Stimulated activated CD4-positive, alpha-beta T cell treated with anti-CD3 and anti-CD28 coated beads, Interleukin-12 subunit alpha, Interleukin-12 subunit beta, amount 100 ng/mL, for 48 hours (primary cell): ENCODE results near the gene JHY.

ENCODE experiments used
- DNase-seq, 3 donors: peaks; one replicate each; pipeline ENCODE4 v3.0.0-alpha.2; 2020; ENCODE audit warnings: low read depth in 2 of 3, low spot score in 1 of 3

The JHY gene

DNA sequence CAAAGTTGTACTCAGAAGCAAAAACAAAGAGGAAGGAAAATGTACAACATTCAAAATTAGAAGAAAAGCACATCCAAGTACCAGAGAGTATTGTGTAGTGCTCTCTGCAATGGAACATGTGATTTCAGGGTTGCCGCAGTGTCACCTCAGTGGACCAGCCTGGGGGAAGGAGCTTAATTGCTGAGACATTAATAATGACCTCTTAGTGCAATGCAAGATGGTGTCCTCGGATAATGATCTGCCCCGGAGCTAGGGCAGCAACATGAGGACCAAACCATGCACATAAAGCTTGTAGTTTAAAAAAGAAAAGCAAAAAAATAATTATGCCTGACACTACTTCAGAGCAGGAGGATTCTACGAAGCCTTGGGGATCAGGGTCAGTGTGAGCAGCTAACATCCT is 11.3 kb upstream of the JHY start:
- DNase-seq: no peak

DNA sequence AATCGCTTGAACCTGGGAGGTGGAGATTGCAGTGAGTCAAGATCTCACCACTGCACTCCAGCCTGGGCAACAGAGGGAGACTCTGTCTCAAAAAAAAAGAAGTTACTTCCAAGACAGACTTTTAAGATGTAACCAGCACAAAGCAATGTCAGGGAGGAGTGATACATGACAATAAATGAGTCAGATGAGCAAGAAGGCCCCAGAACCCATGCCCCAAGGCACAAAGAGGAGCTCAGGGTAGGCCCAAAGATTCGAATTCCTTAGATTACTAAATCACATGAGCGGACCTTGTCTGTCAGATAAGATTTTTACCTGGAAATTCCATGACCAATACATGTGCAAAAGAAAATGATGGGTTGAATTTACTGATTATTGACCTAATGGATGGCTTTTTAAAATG is 10.5 kb upstream of the JHY start:
- DNase-seq: no peak

DNA sequence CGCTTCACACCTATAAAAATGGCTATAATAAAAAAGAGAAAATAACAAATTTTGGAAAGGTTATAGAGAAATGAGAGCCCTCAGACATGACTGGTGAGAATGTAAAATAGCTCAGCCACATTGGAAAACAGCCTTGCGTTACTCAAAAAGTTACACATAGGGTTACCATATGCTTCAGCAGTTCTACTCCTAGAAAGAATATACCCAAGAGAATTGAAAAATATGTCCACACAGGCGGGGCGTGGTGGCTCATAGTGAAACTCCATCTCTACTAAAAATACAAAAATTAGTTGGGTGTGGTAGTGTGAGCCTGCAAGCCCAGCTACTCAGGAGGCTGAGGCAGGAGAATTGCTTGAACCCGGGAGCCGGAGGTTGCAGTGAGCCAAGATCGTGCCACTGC is 7.6 kb upstream of the JHY start:
- no peak for DNase-seq

DNA sequence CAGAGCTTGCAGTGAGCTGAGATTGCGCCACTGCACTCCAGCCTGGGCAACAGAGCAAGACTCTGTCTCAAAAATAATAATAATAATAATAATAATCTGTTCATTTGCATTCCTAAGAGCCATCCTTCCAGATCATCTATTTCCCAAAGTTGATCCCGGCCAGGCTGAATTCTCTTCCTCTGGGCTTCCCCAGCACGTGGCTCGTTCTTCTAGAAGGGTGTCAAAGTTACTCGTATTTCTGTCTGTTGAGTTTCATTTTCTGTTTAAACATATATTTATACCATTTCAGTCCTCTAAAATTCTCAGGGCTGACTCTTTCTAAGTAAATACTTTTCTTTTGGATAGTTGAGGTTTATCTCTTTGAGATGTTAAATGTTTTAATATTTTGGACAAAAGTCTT is 4.8 kb upstream of the JHY start:
- no peak for DNase-seq

DNA sequence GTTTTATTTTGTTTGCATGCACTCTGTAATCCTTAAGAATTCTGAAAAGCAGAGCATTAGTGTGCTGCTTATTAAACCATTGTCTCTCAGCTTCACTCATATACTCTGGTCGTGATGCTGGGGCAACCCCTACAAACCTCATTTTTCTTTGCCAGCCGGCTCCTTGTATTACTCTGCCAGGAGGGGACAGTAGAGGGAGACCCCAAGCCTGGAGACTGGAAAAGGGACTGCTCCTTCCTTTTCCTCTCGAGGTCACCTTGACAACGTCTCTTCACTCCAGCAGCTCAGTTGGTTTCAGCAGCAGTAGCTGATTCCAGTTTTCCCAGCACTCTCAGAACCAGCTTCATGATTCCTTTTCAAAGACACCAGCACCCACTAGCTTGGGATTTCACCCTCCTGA is 2.8 kb upstream of the JHY start:
- no peak for DNase-seq

DNA sequence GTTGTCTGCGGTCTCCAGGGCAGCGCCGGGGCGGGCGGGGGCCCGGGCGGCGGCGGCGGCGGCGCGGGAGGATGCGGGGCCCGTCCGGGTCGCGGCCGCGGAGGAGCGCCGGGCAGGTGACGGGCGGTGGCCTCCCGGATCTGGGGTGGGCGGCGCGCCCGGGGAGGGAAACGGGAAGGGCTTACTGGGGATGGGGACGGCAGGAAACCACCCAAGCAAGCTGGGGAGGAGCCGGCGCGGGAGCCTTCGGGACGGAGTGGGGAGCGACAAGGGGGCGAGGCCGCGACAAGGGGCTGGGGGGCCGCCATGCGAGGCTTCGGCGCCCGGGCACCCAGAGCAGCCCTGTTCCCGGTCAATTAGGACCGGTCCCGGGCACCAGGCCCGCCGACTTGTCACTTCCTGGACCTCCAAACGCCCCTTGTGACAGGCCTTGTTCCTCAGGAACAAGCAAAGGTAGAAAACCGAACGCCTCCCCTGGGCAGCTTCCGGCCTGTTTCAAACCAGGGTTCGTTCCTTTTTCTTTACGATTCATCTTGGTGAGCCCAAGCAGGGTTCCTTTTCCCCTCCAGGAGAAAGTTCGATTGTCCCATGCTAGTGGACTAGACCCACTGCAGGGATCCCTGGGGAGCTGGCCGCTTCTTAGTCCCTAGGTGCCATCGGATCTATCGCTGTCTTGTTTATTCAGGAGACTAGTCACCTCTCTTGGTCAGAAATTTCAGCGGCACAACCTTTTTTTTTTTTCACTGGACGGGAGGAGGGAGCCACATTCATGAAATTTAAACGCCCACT is 492 bp downstream of the JHY start:
- DNase-seq: peak; percentile 4 to 39 (median 20)

DNA sequence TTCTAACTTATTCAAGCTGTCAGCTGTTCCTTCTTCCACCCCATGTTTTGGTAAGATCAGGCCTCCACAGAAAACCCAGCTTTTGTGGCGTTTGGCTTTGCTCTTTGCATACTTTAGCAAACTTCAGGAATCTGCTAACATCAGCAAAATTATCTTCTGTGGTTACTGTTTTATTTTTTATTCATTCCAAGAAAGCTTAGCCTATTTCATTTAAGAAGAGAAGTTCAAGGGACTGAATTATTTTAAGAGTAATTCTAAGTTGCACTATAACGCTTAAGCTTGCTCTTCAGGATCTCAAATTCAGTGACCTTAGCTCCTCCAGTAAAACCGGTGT is 1.1 kb downstream of the JHY start:
- DNase-seq: no peak

DNA sequence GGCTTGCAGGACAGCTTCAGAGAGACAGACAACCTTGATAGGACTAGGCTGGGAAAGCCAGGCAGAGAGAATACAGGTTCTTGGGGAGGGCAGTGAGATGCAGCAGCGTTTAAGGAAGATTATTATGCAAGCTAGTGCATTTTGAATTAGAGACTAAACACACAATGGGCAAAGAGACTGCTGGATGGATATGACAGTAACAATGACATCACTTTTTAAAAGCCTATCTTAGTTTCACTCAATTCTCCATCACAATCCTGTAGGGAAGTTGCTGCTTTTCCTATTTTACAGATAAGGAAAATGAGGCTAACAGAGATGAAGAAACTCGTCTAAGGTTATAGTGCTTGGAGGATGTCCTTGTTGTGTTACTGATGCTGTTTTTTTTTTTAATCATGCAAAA is 5.6 kb downstream of the JHY start:
- no peak for DNase-seq

DNA sequence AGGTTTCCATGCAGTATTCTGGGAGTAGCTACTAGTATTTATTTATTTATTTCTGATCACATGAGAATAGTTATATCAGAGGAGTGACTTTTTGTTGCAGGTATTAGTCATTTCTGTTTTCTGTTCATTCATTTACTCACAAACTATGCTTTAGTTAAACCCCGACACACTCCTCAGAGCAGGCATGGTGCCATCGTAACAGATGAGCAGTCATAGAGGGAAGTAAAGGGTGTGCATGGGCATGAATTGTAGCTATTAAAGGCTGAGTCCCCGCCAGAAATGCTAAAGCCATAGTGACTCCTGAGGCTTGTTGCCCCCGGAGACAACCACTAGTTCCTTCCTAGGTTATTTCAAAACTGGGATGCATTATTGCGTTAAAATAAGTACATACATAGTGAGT is 10.6 kb downstream of the JHY start:
- DNase-seq: no peak

DNA sequence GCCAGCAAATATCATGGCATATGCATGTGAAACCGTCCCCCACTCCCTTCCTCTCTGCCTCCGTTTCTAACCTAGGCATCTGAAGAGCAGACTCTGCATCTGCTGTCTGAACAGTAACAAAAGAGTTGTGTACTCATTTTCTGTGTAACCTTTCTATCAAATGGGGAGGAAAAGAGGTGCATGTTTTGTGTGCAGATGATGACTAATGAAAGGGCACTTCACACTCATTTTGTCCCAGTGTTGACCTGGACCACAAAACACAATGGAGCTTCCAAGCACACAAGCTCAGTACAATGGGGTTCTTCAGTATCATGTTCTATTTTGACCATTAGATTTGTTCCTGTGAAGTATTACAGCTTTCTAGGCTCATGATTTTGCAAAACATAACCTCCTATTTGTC is 13.0 kb downstream of the JHY start:
- no peak for DNase-seq

DNA sequence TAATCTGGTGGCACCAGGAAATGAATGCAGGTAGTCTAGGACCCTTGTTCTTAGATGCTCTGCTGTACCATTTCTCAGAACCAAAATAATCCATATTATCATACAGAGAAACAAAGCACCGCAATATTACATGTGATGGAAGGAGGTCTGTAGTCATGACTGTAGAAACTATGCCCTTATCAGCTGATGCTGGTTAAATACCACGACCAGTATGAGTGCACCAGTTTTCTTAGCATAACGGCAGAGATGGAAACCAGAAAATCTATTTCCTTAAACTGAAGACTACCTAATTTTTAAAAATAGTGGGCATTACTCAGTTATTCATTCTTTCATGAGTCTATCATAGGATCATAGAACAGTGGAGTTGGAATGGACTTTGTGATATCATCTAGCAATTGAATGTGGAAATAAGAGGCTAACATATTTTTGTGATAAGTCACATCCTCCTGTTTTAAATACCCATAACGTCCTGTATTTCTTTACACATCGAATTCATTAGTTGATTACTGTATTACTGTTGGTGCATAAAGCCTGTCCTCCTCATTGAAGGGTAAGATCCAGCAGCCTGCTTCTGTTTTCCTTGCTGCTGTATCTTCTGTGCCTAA is 15.1 kb downstream of the JHY start:
- DNase-seq: no peak

DNA sequence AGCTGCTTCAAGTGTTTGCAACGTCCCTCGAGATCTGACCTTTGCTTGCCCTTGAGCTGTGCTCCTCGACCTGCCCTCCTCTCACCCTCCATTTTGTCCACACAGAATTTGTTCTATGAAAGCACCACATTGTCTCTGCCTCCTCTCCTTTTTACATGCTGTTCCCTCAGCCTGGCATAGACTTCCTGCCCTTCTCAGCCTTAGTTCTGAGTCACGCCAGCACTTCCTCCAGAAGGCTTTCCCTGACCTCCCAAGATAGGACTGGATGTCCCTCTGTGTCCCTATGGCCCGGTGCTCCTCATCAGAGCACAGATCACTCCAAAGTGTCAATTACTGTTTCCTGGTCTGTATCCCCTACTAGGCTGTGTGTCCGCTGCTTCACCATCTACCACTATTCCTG is 16.2 kb downstream of the JHY start:
- no peak for DNase-seq

DNA sequence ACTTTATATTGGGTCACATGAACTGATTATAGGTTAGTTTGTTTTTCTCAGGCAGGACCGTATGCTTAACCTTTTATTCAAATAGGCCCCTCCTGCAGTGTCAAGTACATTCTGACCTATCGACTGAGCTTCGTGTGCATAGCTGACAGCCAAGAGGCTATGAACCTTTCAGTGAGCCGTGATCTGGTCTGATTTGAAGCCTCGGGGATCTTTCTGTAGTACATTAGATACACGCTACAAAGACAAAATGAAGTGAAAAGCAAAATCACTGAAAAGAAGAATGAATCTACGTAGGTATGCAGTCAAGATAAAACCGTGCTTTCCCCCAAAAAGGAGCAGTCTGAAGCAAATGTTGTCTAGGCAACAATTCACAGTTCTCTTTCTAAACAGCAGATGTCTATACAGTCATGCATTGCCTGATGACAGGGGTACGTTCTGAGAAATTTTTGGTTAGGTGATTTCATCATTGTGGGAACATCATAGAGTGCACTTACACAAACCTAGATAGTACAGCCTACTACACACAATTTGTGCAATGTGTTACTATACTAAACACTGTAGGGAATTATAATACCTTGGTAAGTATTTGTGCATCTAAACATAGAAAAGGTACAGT is 18.1 kb downstream of the JHY start:
- DNase-seq: no peak

DNA sequence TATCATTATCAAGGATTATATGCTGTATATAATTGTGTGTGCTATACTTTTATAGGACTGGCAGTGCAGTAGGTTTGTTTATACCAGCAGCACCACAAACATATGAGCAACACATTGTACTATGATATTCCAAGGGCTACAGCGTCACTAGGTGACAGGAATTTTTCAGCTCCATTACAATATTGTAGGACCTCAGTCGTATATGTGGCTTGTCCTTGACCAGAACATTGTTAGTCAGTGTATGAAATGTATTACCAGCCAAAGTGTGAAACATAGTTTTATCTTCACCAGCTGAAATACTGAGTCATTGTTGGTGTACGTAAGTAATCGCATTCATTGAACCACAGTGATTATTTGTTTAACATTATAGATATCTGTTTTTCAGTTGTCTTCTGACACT is 20.4 kb downstream of the JHY start:
- no peak for DNase-seq

DNA sequence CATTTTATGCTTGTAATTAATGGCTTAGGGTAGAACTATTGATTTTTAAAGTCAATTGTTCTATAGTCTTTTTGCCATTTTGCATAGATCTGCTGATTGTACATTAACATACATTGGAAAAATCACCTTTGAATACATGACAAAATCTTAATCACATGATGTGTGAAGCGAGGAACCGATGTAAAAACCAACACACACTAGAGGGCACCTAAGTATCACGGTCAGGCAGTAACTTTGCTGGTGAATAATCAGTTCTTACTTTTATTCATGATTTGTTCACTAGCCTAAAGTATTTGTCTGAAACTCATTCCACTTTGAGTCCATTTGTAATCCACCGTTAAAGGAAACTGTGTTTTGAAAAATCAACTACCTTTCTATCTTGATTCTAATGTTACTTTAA is 28.2 kb downstream of the JHY start:
- DNase-seq: no peak

DNA sequence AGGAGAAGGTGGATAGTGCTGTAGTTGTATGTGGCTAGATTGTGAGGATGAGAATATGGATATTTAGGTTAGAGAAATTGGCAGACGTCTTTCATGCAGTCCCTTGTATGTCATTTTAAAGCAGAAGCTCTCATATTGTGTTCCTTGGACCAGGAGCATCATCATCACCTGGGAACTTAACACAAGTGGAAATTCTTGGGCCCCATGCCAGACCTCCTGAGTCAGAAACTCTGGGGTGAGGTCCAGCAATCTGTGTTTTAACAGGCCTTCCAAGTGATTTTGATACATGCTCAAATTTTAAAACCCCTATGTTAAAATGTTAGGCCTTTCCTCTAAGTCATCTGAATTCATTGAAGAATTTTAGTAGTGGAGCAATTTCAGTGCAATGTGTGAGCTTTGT is 34.8 kb downstream of the JHY start:
- DNase-seq: no peak

DNA sequence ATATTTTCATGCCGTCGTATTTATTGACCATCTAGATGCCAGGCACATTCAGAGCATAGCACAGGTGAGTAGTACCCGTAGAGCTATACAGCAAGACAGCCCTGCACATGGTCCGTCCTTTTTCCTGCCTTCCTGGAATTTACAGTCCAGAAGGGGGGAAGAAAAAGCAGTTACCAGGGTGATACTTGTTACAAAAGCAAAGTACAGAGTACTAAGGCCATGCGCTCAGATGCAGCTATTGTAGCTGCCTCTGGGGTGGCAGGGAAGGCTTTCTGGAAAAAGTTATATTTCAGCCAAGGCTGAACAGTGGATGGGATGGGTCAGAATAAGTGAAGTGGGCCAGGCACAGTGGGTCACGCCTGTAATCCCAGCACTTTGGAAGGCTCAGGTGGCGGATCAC is 36.2 kb downstream of the JHY start:
- no peak for DNase-seq

DNA sequence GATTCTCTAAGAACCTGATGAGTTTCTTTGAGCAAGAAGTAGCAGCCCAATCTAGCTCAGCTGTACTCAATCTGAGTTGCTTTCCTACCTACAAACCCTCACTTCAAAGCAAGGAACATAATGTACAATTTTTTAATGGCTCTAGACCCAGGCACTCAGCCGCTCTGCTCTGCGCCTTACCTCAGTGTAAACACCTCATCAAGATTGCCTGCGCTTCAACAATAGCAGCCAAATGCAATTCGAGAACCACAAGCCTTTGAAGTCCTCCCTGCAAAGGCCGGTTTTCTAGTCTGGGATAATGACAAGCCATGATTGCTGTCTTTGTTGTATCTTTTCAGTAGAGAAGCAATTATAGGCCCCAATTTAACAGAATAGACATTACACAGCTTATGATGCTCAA is 38.0 kb downstream of the JHY start:
- no peak for DNase-seq

DNA sequence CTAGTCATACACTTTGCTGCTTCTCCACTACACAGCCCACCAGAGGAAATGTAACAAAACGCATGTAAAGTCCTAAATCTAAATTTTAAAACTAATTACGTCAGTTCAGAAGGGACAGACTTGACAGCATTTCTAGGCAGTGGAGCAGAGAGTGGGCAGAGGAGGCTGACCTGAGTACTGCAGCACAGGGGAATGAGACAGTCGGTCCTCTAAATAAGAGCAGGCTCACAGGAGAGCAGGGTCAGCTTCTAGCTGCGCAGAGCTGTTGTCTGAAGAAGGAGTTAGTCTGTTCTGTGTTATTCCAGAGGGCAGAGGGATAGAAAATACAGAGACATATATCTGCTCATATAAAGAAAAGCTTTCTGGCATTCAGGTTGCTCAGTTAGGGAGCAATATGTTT is 40.3 kb downstream of the JHY start:
- no peak for DNase-seq

DNA sequence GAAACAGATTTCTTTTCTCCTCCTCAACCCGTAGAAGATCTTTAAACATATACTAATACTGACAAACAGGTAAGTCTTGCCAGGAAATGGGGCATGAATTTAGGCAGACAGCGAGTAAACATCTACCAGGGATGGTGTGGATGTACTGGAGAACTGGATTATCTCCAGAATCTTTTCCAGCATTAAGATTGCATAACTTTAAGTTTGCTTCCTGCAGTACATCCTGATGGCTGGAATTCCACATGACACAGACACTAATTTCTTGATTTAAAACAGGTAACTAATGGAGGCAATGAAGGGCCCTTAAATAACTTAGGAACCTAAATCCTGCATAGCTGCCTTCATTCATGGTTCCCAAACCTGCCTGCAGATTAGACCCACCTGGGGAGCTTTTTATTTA is 40.7 kb downstream of the JHY start:
- no peak for DNase-seq

DNA sequence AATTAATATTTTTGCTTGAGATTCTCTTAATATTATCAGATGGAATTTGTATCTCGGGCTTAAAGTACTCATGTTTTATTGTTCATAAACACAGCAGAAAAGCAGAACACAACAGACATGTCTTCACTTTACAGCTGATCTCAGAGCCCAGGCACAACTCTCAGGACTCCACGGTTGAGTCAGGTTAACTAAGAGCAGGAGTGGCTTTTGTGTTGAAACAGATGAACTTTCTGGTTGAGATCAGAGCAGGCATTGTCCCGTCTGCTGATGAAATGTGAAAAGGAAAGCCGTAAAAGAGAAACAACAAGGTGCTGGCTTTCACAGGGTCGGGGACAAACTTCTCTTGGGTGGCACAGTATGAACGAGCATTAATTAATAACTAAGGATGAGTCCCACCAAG is 49.0 kb downstream of the JHY start:
- DNase-seq: no peak

DNA sequence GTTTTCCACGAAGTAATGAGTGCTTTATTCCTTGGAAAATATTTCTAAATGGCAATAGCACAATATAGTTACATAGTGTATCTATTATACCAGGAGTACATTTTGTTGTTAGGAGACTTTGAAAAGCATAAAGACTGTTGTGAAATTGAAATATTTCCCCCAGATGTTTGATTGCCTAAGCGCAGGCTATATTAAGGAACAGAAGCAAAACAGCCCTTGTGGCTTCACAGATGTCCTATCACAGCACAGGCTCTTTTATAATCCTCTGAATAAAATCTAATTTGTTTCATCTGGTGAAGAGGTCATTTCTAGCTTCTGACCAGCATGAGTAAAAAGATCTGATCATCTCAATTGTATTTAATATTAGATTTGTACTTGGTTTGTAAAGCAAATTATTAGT is 50.9 kb downstream of the JHY start:
- no peak for DNase-seq

DNA sequence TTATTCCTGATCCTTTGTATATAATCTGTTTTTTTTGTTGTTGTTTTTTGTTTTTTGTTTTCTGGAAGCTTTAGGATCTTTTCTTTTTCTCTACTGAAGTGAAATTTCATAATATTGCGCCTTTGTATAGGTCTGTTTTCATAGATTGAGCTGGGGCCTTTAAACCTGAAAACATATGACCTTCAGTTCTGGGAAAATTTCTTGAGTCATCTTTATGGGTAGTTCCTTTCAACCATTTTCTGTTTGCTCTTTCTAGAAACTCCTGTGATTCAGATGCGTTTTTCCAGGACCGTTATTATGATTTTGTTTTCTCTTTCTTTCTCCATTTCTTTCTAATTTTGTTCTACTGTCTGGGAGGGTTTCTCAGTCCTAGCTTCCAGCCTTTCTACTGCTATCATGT is 55.4 kb downstream of the JHY start:
- no peak for DNase-seq
